OCI-LY1 (cell line): Measurements from ENCODE around the gene SFT2D1.
A peak's percentile ranks its signal among the peaks of the same experiment; 100 is the strongest.

Experiments
- H2AFZ ChIP-seq: fragments of 200-600 bp; sonication (generic), shearing (Covaris generic); 2 replicates; pipeline ENCODE4 v1.6.0; 2014; ENCODE audit warnings: antibody characterized with exemption, mild to moderate bottlenecking, low read length
- H3F3A ChIP-seq: fragments of 200-600 bp; sonication (generic), shearing (Covaris generic); 2 replicates; pipeline ENCODE4 v1.6.0; 2014; ENCODE audit warnings: mild to moderate bottlenecking, antibody characterized with exemption, low read length, moderate library complexity; ENCODE audit not compliant: insufficient read depth
- H3K27ac ChIP-seq: fragments of 200-600 bp; sonication (generic); 2 replicates; pipeline ENCODE4 v1.5.1; 2014; ENCODE audit warnings: low read length, mixed run types, mild to moderate bottlenecking, low read depth; ENCODE audit not compliant: poor library complexity, severe bottlenecking
- H3K27me3 ChIP-seq: fragments of 200-600 bp; sonication (generic); 2 replicates; pipeline ENCODE4 v1.6.0; 2014; ENCODE audit warnings: antibody characterized with exemption, mild to moderate bottlenecking, low read length, moderate library complexity; ENCODE audit not compliant: insufficient read depth
- H3K36me3 ChIP-seq: fragments of 200-600 bp; sonication (generic); 2 replicates; pipeline ENCODE4 v1.6.1; 2014; ENCODE audit warnings: mild to moderate bottlenecking, antibody characterized with exemption, low read length, moderate library complexity, mixed read lengths; ENCODE audit not compliant: insufficient read depth
- H3K4me1 ChIP-seq: fragments of 200-600 bp; sonication (generic); 2 replicates; pipeline ENCODE4 v1.5.1; 2014; ENCODE audit warnings: mild to moderate bottlenecking, low read length, moderate library complexity; ENCODE audit not compliant: insufficient read depth, severe bottlenecking
- H3K4me2 ChIP-seq: fragments of 200-600 bp; sonication (generic), shearing (Covaris generic); 2 replicates; pipeline ENCODE4 v1.6.1; 2014; ENCODE audit warnings: low read length
- H3K4me3 ChIP-seq: fragments of 200-600 bp; sonication (generic); 2 replicates; pipeline ENCODE4 v1.5.1; 2014; ENCODE audit warnings: low read length, low read depth, mild to moderate bottlenecking, mixed read lengths; ENCODE audit not compliant: poor library complexity, severe bottlenecking
- H3K79me2 ChIP-seq: fragments of 200-600 bp; shearing (Covaris generic); 2 replicates; pipeline ENCODE4 v1.6.1; 2016; ENCODE audit warnings: mixed run types, low read length, mixed read lengths; ENCODE audit not compliant: insufficient read depth
- H3K9ac ChIP-seq: fragments of 200-600 bp; sonication (generic), shearing (Covaris generic); 2 replicates; pipeline ENCODE4 v1.6.1; 2014; ENCODE audit warnings: mild to moderate bottlenecking, low read length, mixed read lengths
- H3K9me2 ChIP-seq: fragments of 200-600 bp; sonication (generic), shearing (Covaris generic); 2 replicates; pipeline ENCODE4 v1.6.1; 2014; ENCODE audit warnings: low read depth, mild to moderate bottlenecking, low read length, mixed read lengths
- H3K9me3 ChIP-seq: fragments of 200-600 bp; shearing (Covaris generic); 2 replicates; pipeline ENCODE4 v1.6.1; 2014; ENCODE audit warnings: low read length, mixed read lengths
- H4K20me1 ChIP-seq: fragments of 200-600 bp; sonication (generic), shearing (Covaris generic); 2 replicates; pipeline ENCODE4 v1.6.0; 2016; ENCODE audit warnings: mild to moderate bottlenecking, low read length; ENCODE audit not compliant: insufficient read depth
- EZH2 ChIP-seq: fragments of 200-600 bp; sonication (generic), shearing (Covaris generic); IDR thresholded peaks from 2 replicates; pipeline ENCODE4 v1.8.0; 2017; ENCODE audit warnings: borderline replicate concordance, mixed run types, mild to moderate bottlenecking, antibody characterized with exemption, low read length, moderate library complexity, mixed read lengths
- TF ChIP-seq, protein P1 (sequence below): fragments of 200-600 bp; sonication (generic), shearing (Covaris generic); IDR thresholded peaks from 2 replicates; pipeline ENCODE4 v1.5.1; 2017; ENCODE audit warnings: mild to moderate bottlenecking, antibody characterized with exemption, low read length, moderate library complexity, mixed read lengths

The SFT2D1 gene

GRCh38 chr6:166308033-166308768 lies 34.1 kb downstream of the SFT2D1 start, which contains the start of gene PRR18:
Gene PRR18 (minus strand): TSS chr6:166308392. CDS start chr6:166308142, 250 bp downstream.
- H3K27me3 ChIP-seq: peaks cover 8% of the 10 kb centered on the region; the same call in 1 of the 2 replicates
- no peak within 1 kb of the TSS for H3K4me3 ChIP-seq
- H3K9ac ChIP-seq: no peak within 1 kb of the TSS
- H4K20me1 ChIP-seq: no peaks in the 10 kb centered on the region
- H3K36me3 ChIP-seq: no peaks in the 10 kb centered on the region
- H3K9me2 ChIP-seq: no peaks in the 10 kb centered on the region
- H3K4me1 ChIP-seq: no peaks in the 10 kb centered on the region
- peak within 1 kb of the TSS; percentile 36; the same call in 1 of the 2 replicates for H3K4me2 ChIP-seq
- no peaks in the 10 kb centered on the region for H3K9me3 ChIP-seq
- no peak for TF ChIP-seq EZH2
- TF ChIP-seq, protein P1, sequence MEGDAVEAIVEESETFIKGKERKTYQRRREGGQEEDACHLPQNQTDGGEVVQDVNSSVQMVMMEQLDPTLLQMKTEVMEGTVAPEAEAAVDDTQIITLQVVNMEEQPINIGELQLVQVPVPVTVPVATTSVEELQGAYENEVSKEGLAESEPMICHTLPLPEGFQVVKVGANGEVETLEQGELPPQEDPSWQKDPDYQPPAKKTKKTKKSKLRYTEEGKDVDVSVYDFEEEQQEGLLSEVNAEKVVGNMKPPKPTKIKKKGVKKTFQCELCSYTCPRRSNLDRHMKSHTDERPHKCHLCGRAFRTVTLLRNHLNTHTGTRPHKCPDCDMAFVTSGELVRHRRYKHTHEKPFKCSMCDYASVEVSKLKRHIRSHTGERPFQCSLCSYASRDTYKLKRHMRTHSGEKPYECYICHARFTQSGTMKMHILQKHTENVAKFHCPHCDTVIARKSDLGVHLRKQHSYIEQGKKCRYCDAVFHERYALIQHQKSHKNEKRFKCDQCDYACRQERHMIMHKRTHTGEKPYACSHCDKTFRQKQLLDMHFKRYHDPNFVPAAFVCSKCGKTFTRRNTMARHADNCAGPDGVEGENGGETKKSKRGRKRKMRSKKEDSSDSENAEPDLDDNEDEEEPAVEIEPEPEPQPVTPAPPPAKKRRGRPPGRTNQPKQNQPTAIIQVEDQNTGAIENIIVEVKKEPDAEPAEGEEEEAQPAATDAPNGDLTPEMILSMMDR: no peak
- H2AFZ ChIP-seq: no peak within 1 kb of the TSS
- no peak within 1 kb of the TSS for H3K27ac ChIP-seq
- H3K79me2 ChIP-seq: no peaks in the 10 kb centered on the region
- H3F3A ChIP-seq: no peaks in the 10 kb centered on the region

- Histone ChIP-seq H3K9ac (no peak overlapping the region), H3K9me2 (no peaks in the 10 kb centered on the region), H4K20me1 (no peaks in the 10 kb centered on the region), H3K9me3 (no peaks in the 10 kb centered on the region), H3K36me3 (no peaks in the 10 kb centered on the region), H3K4me3 (no peak overlapping the region), H3K4me2 (no peak overlapping the region), H3K27me3 (peaks cover 8% of the 10 kb centered on the region; the same call in 1 of the 2 replicates), H3K79me2 (no peaks in the 10 kb centered on the region), H3K4me1 (no peaks in the 10 kb centered on the region), H2AFZ (no peak overlapping the region), H3K27ac (no peak overlapping the region), H3F3A (no peaks in the 10 kb centered on the region)
- TF ChIP-seq, protein P1: no peak
- TF ChIP-seq EZH2: no peak
Observed at GRCh38 chr6:166307082-166308032, 35.0 kb downstream of the SFT2D1 start.

GRCh38 chr6:166306378-166307081 lies 35.8 kb downstream of the SFT2D1 start:
- Histone ChIP-seq H3K27me3 (peaks cover 8% of the 10 kb centered on the region; the same call in 1 of the 2 replicates), H3K79me2 (no peaks in the 10 kb centered on the region), H3K9ac (no peak overlapping the region), H3K9me3 (no peaks in the 10 kb centered on the region), H3K9me2 (no peaks in the 10 kb centered on the region), H3K36me3 (no peaks in the 10 kb centered on the region), H3F3A (no peaks in the 10 kb centered on the region), H2AFZ (no peak overlapping the region), H4K20me1 (no peaks in the 10 kb centered on the region), H3K4me3 (no peak overlapping the region), H3K27ac (no peak overlapping the region), H3K4me1 (no peaks in the 10 kb centered on the region), H3K4me2 (no peak overlapping the region)
- TF ChIP-seq EZH2: no peak
- TF ChIP-seq, protein P1: no peak
